ENCODE measurements around the gene DLGAP3.
"Not testable (repeated sequence)": the region's sequence is repeated elsewhere in the genome, so short reads cannot be mapped to it uniquely, and the experiment has no call there.

GRCh38 chr1:34968297-34968696 is 38.8 kb upstream of the DLGAP3 start:
- TF ChIP-seq, protein P1, sequence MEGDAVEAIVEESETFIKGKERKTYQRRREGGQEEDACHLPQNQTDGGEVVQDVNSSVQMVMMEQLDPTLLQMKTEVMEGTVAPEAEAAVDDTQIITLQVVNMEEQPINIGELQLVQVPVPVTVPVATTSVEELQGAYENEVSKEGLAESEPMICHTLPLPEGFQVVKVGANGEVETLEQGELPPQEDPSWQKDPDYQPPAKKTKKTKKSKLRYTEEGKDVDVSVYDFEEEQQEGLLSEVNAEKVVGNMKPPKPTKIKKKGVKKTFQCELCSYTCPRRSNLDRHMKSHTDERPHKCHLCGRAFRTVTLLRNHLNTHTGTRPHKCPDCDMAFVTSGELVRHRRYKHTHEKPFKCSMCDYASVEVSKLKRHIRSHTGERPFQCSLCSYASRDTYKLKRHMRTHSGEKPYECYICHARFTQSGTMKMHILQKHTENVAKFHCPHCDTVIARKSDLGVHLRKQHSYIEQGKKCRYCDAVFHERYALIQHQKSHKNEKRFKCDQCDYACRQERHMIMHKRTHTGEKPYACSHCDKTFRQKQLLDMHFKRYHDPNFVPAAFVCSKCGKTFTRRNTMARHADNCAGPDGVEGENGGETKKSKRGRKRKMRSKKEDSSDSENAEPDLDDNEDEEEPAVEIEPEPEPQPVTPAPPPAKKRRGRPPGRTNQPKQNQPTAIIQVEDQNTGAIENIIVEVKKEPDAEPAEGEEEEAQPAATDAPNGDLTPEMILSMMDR (IDR thresholded peaks at IDR 0.05) = not testable (repeated sequence)
- TF ChIP-seq POLR2A (IDR thresholded peaks at IDR 0.05) = not testable (repeated sequence)

All from prostate gland (tissue), 2 donors.